Measurements from ENCODE around the gene DENND4C.
"Not testable (repeated sequence)": the region's sequence is repeated elsewhere in the genome, so short reads cannot be mapped to it uniquely, and the experiment has no call there.

The DENND4C gene

DNA sequence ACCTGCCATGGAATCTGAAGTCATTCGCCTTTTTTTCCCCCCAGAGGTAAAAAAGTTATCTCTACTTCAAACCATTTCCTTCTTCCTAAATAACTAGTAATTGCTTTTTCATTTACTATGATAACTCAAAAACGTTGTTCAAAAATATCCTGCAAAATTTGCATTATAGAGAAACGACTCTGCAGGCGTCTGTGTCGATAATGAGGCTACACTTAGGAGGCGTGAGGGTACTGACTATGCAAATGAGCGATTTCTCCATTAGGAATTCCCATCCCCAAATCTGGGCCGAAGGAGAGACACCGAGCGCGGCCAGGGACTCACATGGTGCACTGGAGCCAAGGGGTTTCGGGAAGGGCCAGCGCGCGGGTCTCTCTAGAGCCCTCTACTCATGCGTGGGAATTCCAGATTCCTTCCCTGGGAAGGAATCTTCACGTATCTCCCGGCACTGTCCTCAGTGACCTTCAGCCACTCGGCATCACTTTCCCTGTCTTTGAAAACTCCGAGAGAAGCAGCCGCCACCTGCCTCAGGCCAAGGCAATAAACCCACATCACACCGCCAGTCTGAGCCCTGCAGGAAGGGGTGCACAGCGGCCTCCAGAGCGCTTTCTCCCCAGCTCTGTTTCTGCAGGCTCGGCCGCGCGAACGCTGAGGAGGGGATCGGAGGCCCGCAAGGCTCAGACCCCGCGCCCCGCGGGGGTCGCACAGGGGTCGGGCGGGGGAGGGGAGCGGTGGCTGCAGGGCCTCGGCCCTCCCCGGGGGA, 718 bp upstream of the DENND4C start:
- peak; percentile 73 for DNase-seq

DNA sequence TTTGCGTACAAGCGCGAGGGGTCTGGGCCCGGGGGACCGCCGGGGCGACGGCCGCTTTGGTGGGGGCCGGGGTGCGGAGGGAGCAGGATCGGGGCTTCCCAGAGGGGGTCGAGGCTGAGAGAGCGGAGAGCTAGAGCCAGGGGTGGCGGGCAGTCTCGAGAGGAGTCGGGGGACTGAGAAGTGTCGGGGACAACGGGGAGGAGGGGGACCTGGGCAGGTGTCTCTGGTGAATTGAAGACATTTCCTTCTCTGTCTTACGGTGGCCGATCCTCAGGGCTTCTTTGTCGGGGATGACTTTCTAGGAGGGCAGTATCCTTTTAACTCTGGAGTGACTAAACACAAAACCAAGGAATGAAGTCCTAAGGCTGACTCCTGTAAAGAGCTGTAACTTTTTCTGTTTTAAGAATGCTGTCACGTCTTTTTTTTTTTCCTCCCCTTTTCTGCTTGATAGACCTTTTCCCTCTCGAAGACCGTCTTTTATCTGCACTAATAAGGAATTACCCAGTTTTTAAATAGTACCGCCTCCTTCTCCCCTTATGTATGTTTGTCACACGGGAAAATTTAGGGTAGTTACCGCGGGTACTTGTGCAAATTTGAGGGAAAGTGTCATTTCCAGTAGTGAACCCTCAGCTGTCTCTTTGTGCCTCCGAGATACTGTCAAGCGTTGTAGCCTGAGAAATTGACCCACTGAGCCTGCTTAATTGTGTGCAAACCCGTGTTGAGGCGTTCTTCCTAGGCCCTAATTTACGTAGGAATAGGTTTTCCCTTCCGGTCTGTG, 822 bp downstream of the DENND4C start:
- DNase-seq: peak; percentile 24

DNA sequence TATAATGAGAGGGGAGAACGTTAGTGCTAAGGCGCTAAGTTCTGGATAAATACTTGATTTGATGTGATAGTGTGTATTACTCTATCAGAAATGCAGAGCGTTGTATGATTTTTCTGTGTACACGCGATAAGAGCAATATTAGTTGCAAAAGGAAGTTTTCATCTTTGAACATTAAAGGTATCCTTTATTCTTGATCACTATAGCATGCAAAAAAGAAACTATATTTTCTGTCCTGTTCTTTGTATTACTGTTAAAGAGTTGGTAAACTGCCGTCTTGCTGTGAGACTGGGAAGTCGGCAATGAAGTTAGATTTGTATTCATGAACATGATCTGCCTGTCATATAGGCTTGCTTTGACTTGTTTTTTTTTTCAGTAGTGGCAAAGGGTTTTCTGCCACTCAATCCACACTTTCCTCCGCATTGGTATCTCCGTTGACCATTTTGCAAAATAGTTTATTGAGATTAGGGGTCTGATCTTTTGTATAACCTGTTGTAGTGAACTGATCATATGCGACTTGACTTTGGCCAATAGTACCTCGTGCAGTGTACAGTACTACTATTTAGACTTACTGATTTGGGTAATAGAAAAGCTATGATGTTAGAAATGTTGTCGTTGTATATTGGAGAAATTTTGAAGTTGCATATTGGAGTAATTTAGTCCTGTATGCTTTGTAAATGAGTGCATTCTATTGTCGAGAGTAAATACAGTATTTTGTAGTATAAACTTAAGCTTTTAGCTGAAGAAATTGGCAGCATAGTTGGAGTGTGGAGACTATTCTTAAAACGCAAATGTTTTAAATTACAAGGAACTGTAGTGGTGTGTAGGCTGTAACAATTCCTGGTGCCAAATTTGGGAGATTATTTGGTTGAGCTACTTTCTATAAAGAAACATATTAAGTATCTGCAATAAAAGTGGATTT, 1.7 kb downstream of the DENND4C start:
- DNase-seq: no peak

DNA sequence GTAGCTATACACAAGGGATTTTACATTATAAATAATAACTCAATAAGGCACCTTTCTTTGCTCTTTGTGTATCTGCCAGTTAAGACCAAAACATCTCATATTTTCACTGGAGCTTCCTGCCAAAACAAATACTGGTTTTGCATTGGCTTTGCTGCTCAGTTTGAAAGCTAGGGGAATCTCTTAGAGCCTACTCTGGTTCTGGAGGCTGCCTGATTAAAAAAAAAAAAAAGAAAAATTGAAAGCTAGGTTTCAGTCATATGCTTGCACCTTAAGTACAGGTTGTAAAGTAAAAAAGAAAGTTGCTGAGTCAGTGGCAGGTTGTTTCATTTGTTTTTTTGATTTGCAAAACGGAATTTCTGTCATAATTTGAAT, 2.3 kb downstream of the DENND4C start:
- no peak for DNase-seq

DNA sequence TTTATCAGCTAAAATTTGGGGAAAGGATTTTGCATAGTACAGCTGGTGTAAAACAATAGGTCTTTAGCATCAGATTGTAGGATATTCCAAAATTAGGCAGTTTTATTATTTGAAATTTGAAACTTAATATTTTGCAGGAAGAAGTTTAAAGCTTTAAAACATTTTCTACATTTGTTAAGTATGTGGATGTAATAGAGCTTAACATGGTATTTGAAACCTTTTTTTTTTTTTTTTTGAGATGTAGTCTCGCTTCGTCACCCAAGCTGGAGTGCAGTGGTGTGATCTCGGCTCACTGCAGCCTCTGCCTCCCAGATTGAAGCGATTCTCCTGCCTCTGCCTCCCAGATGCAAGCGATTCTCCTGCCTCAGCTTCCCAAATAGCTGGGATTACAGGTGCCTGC, 2.9 kb downstream of the DENND4C start:
- no peak for DNase-seq

DNA sequence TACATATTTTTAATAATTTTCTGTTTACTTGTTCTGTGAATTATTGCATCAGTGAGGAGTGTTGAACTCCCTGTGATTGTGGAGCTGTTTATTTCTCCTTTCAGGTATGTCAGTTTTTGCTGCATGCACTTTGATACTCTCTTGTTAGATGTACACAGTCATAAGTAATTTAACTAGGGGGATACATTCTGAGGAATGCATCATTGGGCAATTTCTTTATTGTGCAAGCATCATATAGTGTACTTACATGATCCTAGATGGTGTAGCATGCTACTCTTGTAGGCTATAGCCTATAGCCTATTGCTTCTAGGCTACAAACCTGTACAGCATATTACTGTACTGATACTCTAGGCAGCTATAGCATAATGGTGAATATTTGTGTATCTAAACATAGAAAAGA, 9.5 kb downstream of the DENND4C start:
- DNase-seq: no peak

GRCh38 chr9:19241728-19242127, 11.2 kb downstream of the DENND4C start:
- no peak for DNase-seq

- no peak for DNase-seq
Observed at GRCh38 chr9:19243366-19244033, 13.0 kb downstream of the DENND4C start.

- DNase-seq: no peak
Observed at GRCh38 chr9:19246891-19247290, 16.4 kb downstream of the DENND4C start.

DNA sequence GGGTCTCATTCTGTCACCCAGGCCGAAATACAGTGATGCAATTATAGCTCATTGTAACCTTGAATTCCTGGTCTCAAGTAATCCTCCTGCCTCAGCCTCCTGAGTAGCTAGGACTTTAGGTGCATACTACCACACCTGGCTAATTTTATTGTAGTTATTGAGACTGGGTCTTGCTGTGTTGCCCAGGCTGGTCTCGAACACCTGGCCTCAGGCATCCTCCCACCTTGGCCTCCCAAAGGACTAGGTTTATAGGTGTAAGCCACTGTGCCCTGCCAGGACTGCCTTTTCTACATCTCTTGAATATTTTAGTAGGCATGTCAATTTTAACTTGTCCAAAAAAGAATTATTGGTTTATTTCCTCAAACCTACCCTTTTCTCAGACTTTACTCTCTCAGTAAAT, 16.9 kb downstream of the DENND4C start:
- DNase-seq: no peak

GRCh38 chr9:19250346-19250745, 19.9 kb downstream of the DENND4C start:
- DNase-seq: not testable (repeated sequence)

DNA sequence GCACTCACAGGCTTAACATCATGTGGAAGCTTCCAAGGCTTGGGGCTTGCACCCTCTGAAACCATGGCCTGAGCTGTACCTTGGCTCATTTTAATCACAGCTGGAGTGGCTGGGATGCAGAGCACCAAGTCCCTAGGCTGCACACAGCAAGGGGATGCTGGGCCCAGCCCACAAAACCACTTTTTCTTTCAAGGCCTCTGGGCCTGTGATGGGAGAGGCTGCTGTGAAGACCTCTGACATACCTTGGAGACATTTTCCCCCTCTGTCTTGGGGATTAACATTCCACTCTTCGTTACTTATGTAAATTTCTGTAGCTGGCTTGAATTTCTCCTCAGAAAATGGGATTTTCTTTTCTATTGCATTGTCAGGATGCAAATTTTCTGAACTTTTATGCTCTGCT, 20.7 kb downstream of the DENND4C start:
- DNase-seq: not testable (repeated sequence)

GRCh38 chr9:19251622-19252021, 21.1 kb downstream of the DENND4C start:
- DNase-seq: not testable (repeated sequence)

- DNase-seq: no peak
Observed at GRCh38 chr9:19252174-19252884, 21.8 kb downstream of the DENND4C start.

DNA sequence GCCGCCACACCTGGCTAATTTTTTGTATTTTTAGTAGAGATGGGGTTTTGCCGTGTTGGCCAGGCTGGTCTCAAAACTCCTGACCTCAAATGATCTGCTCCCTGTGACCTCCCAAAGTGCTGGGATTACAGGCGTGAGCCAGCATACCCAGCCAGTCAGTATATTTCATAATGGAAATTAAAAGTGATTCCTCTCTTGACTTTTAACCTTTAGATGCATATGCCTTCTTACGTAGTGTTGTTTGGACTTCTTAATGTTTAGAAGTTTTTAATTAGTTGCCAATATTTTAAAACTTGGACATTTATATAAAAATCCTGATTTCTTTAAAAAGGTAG, 22.4 kb downstream of the DENND4C start:
- no peak for DNase-seq

GRCh38 chr9:19255112-19255511, 24.6 kb downstream of the DENND4C start:
- no peak for DNase-seq

- no peak for DNase-seq
Observed at GRCh38 chr9:19255821-19256220, 25.3 kb downstream of the DENND4C start.

- DNase-seq: not testable (repeated sequence)
Observed at GRCh38 chr9:19259665-19260255, 29.3 kb downstream of the DENND4C start.

GRCh38 chr9:19265602-19266001, 35.1 kb downstream of the DENND4C start:
- not testable (repeated sequence) for DNase-seq

DNA sequence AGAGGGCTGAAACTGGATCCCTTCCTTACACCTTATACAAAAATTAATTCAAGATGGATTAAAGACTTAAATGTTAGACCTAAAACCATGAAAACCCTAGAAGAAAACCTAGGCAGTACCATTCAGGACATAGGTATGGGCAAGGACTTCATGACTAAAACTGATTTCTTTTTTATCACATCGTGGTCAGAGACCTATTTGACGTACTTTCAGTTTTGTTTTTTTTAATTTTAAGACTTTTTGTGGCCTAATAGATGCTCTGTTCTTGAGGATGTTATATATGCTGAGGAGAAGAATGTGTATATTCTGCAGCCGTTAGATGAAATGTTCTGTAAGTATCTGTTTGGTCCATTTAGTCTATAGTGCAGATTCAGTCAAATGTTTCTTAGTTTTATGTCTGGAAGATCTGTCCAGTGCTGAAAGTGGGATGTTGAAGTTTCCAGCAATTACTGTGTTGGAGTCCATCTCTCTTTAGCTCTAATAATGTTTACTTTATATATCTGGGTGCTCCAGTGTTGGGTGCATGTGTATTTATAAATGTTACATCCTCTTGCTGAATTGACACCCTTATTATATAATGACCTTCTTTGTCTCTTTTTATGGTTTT, 36.4 kb downstream of the DENND4C start:
- not testable (repeated sequence) for DNase-seq

GRCh38 chr9:19269582-19269981, 39.1 kb downstream of the DENND4C start:
- DNase-seq: no peak

All from NCI-H748 treated with DMSO at 0.1 percent for 48 hours (cell line).